Esophagus (tissue), 2 donors: ENCODE data around the gene NDUFB7. TPM values are rescaled to one million over a fixed set of nuclear protein-coding genes. Genes with fewer than 3 reads are reported as not detected.
"Not testable (repeated sequence)": the region's sequence is repeated elsewhere in the genome, so short reads cannot be mapped to it uniquely, and the experiment has no call there.

Source experiments
- H3K27ac ChIP-seq, 2 donors: one replicate each; pipeline ENCODE4 v1.5.1; 2013; ENCODE audit warnings: low read depth in 2 of 2, mild to moderate bottlenecking in 2 of 2, inconsistent platforms in 1 of 2, low read length in 1 of 2, moderate library complexity in 1 of 2
- H3K27me3 ChIP-seq, 2 donors: one replicate each; pipeline ENCODE4 v1.6.1; 2013; ENCODE audit warnings: low read length in 2 of 2, control low read depth in 1 of 2, mild to moderate bottlenecking in 1 of 2; ENCODE audit not compliant: insufficient read depth in 2 of 2, control insufficient read depth in 1 of 2
- H3K36me3 ChIP-seq, 2 donors: one replicate each; pipeline ENCODE4 v1.6.1; 2013; ENCODE audit warnings: low read length in 1 of 2; ENCODE audit not compliant: control insufficient read depth in 2 of 2, insufficient read depth in 2 of 2
- H3K4me1 ChIP-seq, 2 donors: one replicate each; pipeline ENCODE4 v1.6.1; 2013; ENCODE audit warnings: low read length in 1 of 2; ENCODE audit not compliant: control insufficient read depth in 2 of 2, insufficient read depth in 2 of 2
- H3K4me3 ChIP-seq, 2 donors: one replicate each; pipeline ENCODE4 v1.5.1; 2013; ENCODE audit warnings: low read length in 2 of 2, mild to moderate bottlenecking in 2 of 2, low read depth in 1 of 2, moderate library complexity in 1 of 2
- H3K9me3 ChIP-seq, 2 donors: one replicate each; pipeline ENCODE4 v1.6.1; 2013; ENCODE audit warnings: mild to moderate bottlenecking in 2 of 2, low read depth in 1 of 2, low read length in 1 of 2, moderate library complexity in 1 of 2; ENCODE audit not compliant: control insufficient read depth in 2 of 2, insufficient read depth in 1 of 2
- WGBS, 2 donors: extraction: QIAGEN DNeasy Blood & Tissue Kit; methylation state at CpG; one replicate each; pipeline ENCODE4 v1.1.7; 2013; 5-methylcytosine and 5-hydroxymethylcytosine counted together
- polyA plus RNA-seq, 2 donors: library from polyadenylated mRNA; stranded (reverse); fragments of 200-250 nt; gene quantifications; one replicate each; pipeline ENCODE4 v1.2.3, GENCODE V29; 2013
- donor health status: healthy with polysubstance abuse.
- donor health status: Bipolar disorder and iron deficiency.

The NDUFB7 gene
- polyA plus RNA-seq, 2 donors: 471 to 517 TPM

- H3K36me3 ChIP-seq: no peaks in the 10 kb centered on the region
- H3K27me3 ChIP-seq: no peaks in the 10 kb centered on the region
- WGBS, 2 donors: 77 to 81% methylated on average over 8 of the region's 8 CpGs
- H3K4me1 ChIP-seq: no peaks in the 10 kb centered on the region
- no peak overlapping the region for H3K4me3 ChIP-seq
- H3K9me3 ChIP-seq: no peaks in the 10 kb centered on the region
- no peak overlapping the region for H3K27ac ChIP-seq
Measured at GRCh38 chr19:14576363-14576762, 4.5 kb upstream of the NDUFB7 start.

GRCh38 chr19:14575428-14575980 lies 3.6 kb upstream of the NDUFB7 start:
- no peak overlapping the region for H3K27ac ChIP-seq
- peaks cover 0 to 9% of the 10 kb centered on the region in 2 donors for H3K4me1 ChIP-seq
- 80 to 83% methylated on average over 6 of the region's 6 CpGs for WGBS, 2 donors
- H3K9me3 ChIP-seq: no peaks in the 10 kb centered on the region
- no peaks in the 10 kb centered on the region for H3K27me3 ChIP-seq
- H3K36me3 ChIP-seq: no peaks in the 10 kb centered on the region
- no peak overlapping the region for H3K4me3 ChIP-seq

DNA sequence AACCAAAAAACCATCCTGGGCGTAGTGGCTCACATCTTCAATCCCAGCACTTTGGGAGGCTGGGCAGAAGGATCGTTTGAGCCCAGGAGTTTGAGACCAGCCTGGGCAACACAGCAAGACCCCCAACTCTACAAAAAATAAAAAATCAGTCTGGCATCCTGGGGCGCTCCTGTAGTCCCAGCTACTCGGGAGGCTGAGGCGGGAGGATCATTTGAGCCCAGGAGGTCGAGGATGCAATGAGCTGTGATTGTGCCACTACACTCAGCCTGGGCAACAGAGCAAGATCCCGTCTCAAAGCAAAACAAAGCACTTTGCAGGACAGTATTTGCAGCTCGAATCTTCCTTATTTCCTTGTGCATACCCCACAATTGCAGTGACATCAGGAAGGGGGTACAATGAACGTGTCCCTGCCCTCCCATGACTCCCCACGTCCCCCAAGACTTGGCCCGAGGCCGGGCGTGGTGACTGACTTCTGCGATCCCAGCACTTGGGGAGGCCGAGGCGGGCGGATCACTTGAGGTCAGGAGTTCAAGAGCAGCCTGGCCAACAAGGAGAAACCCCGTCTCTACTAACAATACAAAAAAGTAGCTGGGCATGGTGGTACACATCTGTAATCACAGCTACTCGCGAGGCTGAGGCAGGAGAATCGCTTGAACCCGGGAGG lies 870 bp downstream of the NDUFB7 start:
- H3K27me3 ChIP-seq: no peaks in the 10 kb centered on the region
- H3K27ac ChIP-seq: peak overlapping the region; percentile 81 to 92
- peaks cover 0 to 20% of the 10 kb centered on the region in 2 donors for H3K36me3 ChIP-seq
- H3K4me1 ChIP-seq: peaks cover 0 to 15% of the 10 kb centered on the region in 2 donors
- WGBS, 2 donors: 36 to 40% methylated on average over 22 of the region's 22 CpGs
- H3K9me3 ChIP-seq: no peaks in the 10 kb centered on the region
- peak overlapping the region; percentile 84 to 95 for H3K4me3 ChIP-seq

DNA sequence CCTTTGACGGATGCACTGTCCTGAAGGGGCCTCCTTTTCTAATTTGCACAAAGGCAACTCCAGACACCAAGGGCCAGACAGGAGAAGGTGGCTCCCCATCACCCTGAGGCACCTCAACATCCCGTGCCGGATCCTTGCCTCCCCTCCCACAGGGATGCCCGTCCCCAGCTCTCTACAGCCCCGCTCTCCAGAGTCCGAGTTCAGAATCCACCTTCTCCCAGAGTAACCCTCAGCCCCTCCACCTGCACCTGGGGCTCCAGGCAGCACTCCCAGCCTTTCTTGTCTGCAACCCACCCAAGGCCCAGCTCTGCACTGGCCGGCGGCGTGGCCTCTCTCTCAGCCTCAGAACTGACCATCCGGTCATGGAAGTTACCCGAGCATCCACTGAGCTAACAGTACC lies 4.8 kb downstream of the NDUFB7 start:
- H3K4me3 ChIP-seq: no peak overlapping the region
- peak overlapping the region in 1 of 2 donors; percentile 17 for H3K27ac ChIP-seq
- H3K36me3 ChIP-seq: peaks cover 0 to 42% of the 10 kb centered on the region in 2 donors
- H3K4me1 ChIP-seq: peaks cover 0 to 24% of the 10 kb centered on the region in 2 donors
- no peaks in the 10 kb centered on the region for H3K27me3 ChIP-seq
- H3K9me3 ChIP-seq: no peaks in the 10 kb centered on the region
- WGBS, 2 donors: 75 to 82% methylated on average over 11 of the region's 11 CpGs

DNA sequence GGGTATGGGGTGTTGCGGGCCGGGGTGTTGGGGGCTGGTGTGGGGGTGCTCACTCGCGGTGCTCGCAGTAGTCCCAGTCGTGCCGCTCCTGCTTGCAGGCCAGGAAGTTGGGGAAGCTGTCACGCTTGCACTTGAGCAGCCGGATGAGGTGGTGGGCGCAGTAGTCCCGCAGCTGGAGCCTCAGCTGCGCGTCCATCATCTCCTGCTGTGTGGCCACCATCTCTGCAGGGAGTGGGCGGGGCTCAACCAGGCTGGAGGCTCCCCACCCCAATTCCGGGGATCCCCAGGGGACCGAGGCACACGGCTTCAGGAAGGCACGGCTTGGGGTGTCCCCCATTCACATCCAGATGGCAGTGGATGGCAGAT lies 5.2 kb downstream of the NDUFB7 start:
- H3K36me3 ChIP-seq: peaks cover 0 to 42% of the 10 kb centered on the region in 2 donors
- peaks cover 0 to 27% of the 10 kb centered on the region in 2 donors for H3K4me1 ChIP-seq
- no peak overlapping the region for H3K4me3 ChIP-seq
- peak overlapping the region in 1 of 2 donors; percentile 17 for H3K27ac ChIP-seq
- 72 to 74% methylated on average over 17 to 18 of the region's 18 CpGs for WGBS, 2 donors
- H3K27me3 ChIP-seq: no peaks in the 10 kb centered on the region
- no peaks in the 10 kb centered on the region for H3K9me3 ChIP-seq

DNA sequence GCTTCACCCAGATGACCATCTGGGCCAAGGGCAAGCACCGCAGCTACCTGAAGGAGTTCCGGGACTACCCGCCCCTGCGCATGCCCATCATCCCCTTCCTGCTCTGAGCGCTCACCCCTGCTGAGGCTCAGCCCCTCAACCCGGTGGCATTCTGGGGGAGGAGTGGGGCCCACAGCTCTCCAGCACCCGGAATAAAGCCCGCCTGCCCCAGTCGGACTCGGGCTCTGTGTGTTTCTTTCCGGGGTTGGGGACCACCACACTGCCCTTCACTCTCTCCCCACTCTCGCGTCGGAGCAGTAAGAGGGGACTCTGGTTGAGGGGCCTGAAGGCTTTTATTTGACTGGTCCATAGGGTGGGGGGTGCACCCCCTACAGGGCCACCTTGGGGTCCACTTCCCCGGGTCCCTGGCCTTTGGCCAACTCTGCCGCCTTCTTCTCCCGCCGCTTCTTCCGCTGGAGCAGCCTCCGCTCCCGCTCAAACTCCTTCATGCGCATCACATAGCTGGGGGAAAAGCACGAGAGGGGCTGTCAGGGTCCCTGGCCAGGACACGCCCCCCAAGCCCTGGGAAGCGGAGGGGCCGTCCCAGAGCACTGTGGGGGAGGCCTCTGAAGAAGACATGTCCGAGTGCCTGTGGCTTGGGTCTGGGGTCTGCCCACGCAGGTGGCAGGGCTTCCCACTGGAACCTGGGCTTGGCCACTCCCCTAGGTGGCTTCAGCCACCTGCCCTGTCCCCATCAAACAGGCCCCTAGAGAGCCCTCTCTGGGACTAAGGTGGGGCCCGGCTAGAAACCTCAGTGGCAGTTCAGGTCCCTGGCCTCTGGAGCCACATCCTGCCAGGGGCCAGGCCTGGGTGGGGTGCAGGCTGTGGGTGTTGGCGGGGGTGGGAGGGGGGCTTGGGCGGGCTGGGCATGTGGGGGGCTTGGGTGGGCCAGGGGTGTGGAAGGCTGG lies 5.8 kb downstream of the NDUFB7 start:
- Histone ChIP-seq H3K4me1 (peaks cover 4 to 27% of the 10 kb centered on the region in 2 donors), H3K4me3 (no peak overlapping the region), H3K9me3 (no peaks in the 10 kb centered on the region), H3K27me3 (no peaks in the 10 kb centered on the region), H3K27ac (peak overlapping the region in 1 of 2 donors; percentile 15), H3K36me3 (peaks cover 0 to 42% of the 10 kb centered on the region in 2 donors)
- WGBS, 2 donors: 83 to 84% methylated on average over 24 to 27 of the region's 31 CpGs

GRCh38 chr19:14565298-14565679 lies 6.6 kb downstream of the NDUFB7 start:
- H3K9me3 ChIP-seq: no peaks in the 10 kb centered on the region
- peaks cover 0 to 42% of the 10 kb centered on the region in 2 donors for H3K36me3 ChIP-seq
- H3K27me3 ChIP-seq: no peaks in the 10 kb centered on the region
- 86 to 92% methylated on average over 22 of the region's 22 CpGs for WGBS, 2 donors
- H3K4me1 ChIP-seq: peaks cover 5 to 28% of the 10 kb centered on the region in 2 donors
- no peak overlapping the region for H3K27ac ChIP-seq
- H3K4me3 ChIP-seq: no peak overlapping the region

DNA sequence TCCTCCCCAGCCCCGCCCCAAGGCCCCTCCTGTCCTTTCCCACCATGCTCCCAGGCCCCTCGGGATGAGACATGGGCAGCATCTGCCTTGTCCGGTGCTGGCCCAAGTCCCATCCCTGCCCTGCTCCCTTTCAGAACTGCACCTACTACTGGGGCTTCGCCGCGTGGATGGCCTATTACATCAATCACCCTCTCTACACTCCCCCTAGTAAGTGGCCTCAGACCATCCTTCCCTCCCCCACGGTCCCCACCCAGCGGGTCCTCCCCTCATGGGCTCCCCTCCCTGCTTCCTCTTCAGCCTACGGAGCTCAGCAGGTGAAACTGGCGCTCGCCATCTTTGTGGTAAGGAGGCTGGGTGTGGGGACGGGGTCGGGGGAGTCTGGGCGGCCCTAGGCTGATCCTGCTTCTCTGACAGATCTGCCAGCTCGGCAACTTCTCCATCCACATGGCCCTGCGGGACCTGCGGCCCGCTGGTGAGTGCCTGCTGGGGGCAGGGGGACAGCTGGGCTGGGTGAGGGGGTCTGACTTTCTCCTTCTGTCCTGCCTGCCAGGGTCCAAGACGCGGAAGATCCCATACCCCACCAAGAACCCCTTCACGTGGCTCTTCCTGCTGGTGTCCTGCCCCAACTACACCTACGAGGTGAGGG lies 7.1 kb downstream of the NDUFB7 start:
- Histone ChIP-seq H3K4me1 (peaks cover 8 to 33% of the 10 kb centered on the region in 2 donors), H3K36me3 (peaks cover 0 to 42% of the 10 kb centered on the region in 2 donors), H3K27ac (peak overlapping the region; percentile 34 to 70)
- H3K9me3 ChIP-seq, H3K27me3 ChIP-seq, H3K4me3 ChIP-seq: not testable (repeated sequence)
- 78 to 80% methylated on average over 21 to 22 of the region's 22 CpGs for WGBS, 2 donors

DNA sequence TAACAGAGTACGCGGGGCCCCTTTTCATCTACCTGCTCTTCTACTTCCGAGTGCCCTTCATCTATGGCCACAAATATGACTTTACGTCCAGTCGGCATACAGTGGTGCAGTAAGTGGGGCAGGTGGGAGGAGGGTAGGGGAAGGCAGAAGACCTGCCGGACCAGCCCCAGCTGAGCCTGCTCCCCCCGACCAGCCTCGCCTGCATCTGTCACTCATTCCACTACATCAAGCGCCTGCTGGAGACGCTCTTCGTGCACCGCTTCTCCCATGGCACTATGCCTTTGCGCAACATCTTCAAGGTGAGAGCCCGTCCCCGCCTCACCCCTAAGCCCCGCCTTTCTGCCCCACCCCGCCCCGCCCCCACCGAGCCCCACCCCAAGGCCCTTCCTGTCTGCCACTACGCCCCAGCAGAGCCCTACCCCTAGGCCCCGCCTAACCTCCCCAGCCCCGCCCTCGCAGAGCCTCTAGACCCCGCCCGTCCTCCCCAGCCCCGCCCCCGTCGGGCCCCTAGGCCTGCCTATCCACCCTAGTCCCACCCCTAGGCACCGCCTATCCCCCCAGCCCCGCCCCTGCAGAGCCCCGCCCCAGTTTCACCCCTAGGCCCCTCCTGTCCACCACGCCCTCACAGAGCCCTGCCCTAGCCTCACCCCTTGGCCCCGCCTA lies 7.7 kb downstream of the NDUFB7 start:
- peaks cover 0 to 39% of the 10 kb centered on the region in 2 donors for H3K36me3 ChIP-seq
- 63 to 65% methylated on average over 27 to 33 of the region's 33 CpGs for WGBS, 2 donors
- peak overlapping the region; percentile 40 to 91 for H3K27ac ChIP-seq
- peaks cover 9 to 31% of the 10 kb centered on the region in 2 donors for H3K4me1 ChIP-seq
- H3K9me3 ChIP-seq: no peaks in the 10 kb centered on the region
- no peaks in the 10 kb centered on the region for H3K27me3 ChIP-seq
- H3K4me3 ChIP-seq: no peak overlapping the region
